Measurements from ENCODE around the gene APPBP2. TPM values are rescaled to one million over a fixed set of nuclear protein-coding genes. Genes with fewer than 3 reads are reported as not detected.

Gene APPBP2
- total RNA-seq, 1 donor from 2014 or later, result 48.0 TPM

DNA sequence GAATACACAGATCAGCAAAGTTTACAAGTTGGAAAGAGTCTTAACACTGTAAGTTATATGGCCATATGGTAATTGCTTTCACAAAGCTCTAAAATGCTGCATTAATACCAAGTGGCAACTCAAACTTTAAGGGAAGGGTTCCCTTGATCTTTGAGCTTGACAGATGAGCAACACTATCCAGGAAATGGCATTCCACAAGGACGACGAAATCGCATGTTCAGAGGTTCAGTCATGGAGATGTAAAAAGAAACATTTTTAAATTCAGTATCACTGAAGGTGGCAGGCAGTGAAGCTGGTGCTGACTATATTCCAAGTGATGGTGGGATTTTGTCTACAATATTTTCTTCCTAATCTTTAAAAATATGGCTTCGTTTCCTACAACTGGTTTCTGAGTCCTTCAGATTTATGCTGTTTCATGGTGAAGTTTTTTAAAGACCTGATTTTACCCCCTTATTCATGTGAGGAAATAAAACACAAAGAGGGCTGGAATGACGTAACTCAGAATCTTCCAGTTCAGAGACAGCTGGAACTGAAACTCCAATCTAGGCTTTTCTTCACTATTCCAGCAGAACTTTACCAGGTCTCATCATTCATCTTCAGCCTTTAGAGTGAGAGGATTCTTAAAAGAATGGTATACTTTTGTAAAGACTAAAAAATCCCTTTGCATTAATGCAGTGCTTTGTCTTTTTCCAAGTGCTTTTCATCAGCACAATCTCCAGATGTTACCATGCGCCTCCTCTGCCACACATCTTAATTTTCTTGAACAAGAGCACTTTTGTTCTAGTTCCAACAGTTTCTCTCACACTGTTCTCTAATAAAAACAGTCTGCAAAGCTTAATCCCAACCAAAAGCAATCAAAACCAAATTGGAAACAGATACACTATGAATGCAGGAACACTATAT lies 83.5 kb downstream of the APPBP2 start:
- Mint-ChIP-seq H3K4me3 (no peak overlapping the region), H3K27me3 (ENCODE audit: insufficient read depth, low read depth) (no peaks in the 10 kb centered on the region), H3K27ac (no peak overlapping the region), H3K36me3 (peaks cover 7% of the 10 kb centered on the region), H3K9me3 (no peaks in the 10 kb centered on the region), H3K4me1 (peaks cover 4% of the 10 kb centered on the region)
- no peak overlapping the region for H3K4me3 ChIP-seq
- H3K27ac ChIP-seq, result peak overlapping the region; percentile 40
- no peaks in the 10 kb centered on the region for H3K79me2 ChIP-seq (ENCODE audit: low read depth)
- H3K36me3 ChIP-seq, result peaks cover 7% of the 10 kb centered on the region
- no peaks in the 10 kb centered on the region for H3K27me3 ChIP-seq
- TF ChIP-seq, protein P1, sequence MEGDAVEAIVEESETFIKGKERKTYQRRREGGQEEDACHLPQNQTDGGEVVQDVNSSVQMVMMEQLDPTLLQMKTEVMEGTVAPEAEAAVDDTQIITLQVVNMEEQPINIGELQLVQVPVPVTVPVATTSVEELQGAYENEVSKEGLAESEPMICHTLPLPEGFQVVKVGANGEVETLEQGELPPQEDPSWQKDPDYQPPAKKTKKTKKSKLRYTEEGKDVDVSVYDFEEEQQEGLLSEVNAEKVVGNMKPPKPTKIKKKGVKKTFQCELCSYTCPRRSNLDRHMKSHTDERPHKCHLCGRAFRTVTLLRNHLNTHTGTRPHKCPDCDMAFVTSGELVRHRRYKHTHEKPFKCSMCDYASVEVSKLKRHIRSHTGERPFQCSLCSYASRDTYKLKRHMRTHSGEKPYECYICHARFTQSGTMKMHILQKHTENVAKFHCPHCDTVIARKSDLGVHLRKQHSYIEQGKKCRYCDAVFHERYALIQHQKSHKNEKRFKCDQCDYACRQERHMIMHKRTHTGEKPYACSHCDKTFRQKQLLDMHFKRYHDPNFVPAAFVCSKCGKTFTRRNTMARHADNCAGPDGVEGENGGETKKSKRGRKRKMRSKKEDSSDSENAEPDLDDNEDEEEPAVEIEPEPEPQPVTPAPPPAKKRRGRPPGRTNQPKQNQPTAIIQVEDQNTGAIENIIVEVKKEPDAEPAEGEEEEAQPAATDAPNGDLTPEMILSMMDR (IDR thresholded peaks at IDR 0.05), result no peak
- no peak for TF ChIP-seq EZH2 (IDR thresholded peaks at IDR 0.05)
- no peak for TF ChIP-seq EZH2phosphoT487 (IDR thresholded peaks at IDR 0.05)
- no peaks in the 10 kb centered on the region for H3K4me1 ChIP-seq
- no peak overlapping the region for H2AFZ ChIP-seq (replicated peaks)
- H3K9ac ChIP-seq, result no peak overlapping the region
- peaks cover 7% of the 10 kb centered on the region for H3F3A ChIP-seq (ENCODE audit: low read depth)
- H3K9me3 ChIP-seq (ENCODE audit: low read depth), result no peaks in the 10 kb centered on the region
- H3K4me2 ChIP-seq, result no peak overlapping the region
- no peaks in the 10 kb centered on the region for H4K20me1 ChIP-seq (ENCODE audit: low read depth)
- no peak for DNase-seq (ENCODE audit: low spot score)

DNA sequence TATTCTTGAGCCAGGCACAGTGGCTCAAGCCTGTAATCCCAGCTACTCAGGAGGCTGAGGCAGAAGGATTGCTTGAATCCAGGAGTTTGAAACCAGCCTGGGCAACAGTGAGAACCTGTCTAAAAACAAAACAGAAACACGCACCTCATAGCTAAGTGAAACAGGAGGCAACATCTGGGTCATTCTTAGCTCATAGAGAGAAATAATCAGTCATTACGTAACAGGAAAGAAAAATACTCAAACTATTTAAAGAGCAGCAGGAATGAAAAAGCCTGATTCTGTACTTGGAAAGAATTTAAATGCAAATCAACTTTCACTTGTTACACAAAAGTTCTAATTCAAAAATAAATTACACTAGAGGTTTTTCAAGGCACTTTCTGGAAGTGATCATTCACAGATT lies 86.5 kb downstream of the APPBP2 start:
- H3K27ac ChIP-seq, result no peak overlapping the region
- H3K4me3 ChIP-seq, result no peak overlapping the region
- Mint-ChIP-seq H3K27ac (no peak overlapping the region), H3K4me3 (no peak overlapping the region), H3K4me1 (peaks cover 4% of the 10 kb centered on the region), H3K27me3 (ENCODE audit: insufficient read depth, low read depth) (peaks cover 4% of the 10 kb centered on the region), H3K36me3 (peaks cover 2% of the 10 kb centered on the region), H3K9me3 (no peaks in the 10 kb centered on the region)
- no peak overlapping the region for H2AFZ ChIP-seq (replicated peaks)
- no peak overlapping the region for H3K4me2 ChIP-seq
- no peaks in the 10 kb centered on the region for H3K4me1 ChIP-seq
- no peaks in the 10 kb centered on the region for H4K20me1 ChIP-seq (ENCODE audit: low read depth)
- peaks cover 7% of the 10 kb centered on the region for H3F3A ChIP-seq (ENCODE audit: low read depth)
- no peak for DNase-seq (ENCODE audit: low spot score)
- no peak overlapping the region for H3K9ac ChIP-seq
- TF ChIP-seq EZH2 (IDR thresholded peaks at IDR 0.05), result no peak
- no peak for TF ChIP-seq EZH2phosphoT487 (IDR thresholded peaks at IDR 0.05)
- TF ChIP-seq, protein P1 (IDR thresholded peaks at IDR 0.05), result no peak
- H3K9me3 ChIP-seq (ENCODE audit: low read depth), result no peaks in the 10 kb centered on the region
- H3K36me3 ChIP-seq, result no peaks in the 10 kb centered on the region
- no peaks in the 10 kb centered on the region for H3K79me2 ChIP-seq (ENCODE audit: low read depth)
- no peaks in the 10 kb centered on the region for H3K27me3 ChIP-seq

DNA sequence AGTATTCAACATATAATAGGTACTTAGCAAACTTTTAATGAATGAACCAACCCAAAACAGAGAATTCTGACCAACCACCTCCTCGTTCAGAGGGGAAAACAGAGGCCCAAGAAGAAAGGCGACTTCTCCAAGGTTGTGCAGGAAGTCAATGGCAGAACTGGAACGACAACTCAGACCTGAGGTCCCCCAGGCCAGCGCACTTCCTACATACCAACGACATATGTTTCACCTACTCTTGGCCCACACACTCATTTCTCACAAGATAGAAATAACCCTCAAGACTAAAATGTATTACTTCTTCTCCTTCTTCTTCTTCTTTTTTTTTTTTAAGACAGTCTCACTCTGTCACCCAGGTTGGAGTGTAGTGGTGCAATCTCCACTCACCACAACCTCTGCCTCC lies 89.4 kb downstream of the APPBP2 start:
- Histone ChIP-seq H3K4me3 (no peak overlapping the region), H2AFZ (replicated peaks) (no peak overlapping the region), H3K36me3 (no peaks in the 10 kb centered on the region), H3F3A (ENCODE audit: low read depth) (no peaks in the 10 kb centered on the region), H3K79me2 (ENCODE audit: low read depth) (no peaks in the 10 kb centered on the region), H3K27ac (no peak overlapping the region), H3K9ac (no peak overlapping the region), H4K20me1 (ENCODE audit: low read depth) (no peaks in the 10 kb centered on the region), H3K27me3 (no peaks in the 10 kb centered on the region), H3K9me3 (ENCODE audit: low read depth) (no peaks in the 10 kb centered on the region), H3K4me2 (no peak overlapping the region), H3K4me1 (no peaks in the 10 kb centered on the region)
- H3K27ac Mint-ChIP-seq, result no peak overlapping the region
- H3K4me3 Mint-ChIP-seq, result no peak overlapping the region
- no peaks in the 10 kb centered on the region for H3K36me3 Mint-ChIP-seq
- DNase-seq (ENCODE audit: low spot score), result no peak
- peaks cover 9% of the 10 kb centered on the region for H3K27me3 Mint-ChIP-seq (ENCODE audit: insufficient read depth, low read depth)
- peaks cover 17% of the 10 kb centered on the region for H3K9me3 Mint-ChIP-seq
- no peaks in the 10 kb centered on the region for H3K4me1 Mint-ChIP-seq
- TF ChIP-seq EZH2phosphoT487 (IDR thresholded peaks at IDR 0.05) (no peak), EZH2 (IDR thresholded peaks at IDR 0.05) (no peak)
- TF ChIP-seq, protein P1 (IDR thresholded peaks at IDR 0.05), result no peak

Data from neural progenitor cell (in vitro differentiated cells).